ENCODE data around the gene ZBTB43.

GRCh38 chr9:126833710-126834345 lies 29.0 kb downstream of the ZBTB43 start:
- no peak for TF ChIP-seq CTCF (IDR thresholded peaks at IDR 0.05)
- TF ChIP-seq POLR2A (IDR thresholded peaks at IDR 0.05) = no peak
